HG03025 (cell line): ENCODE measurements around the gene LRFN3.
"Not testable (repeated sequence)": the region's sequence is repeated elsewhere in the genome, so short reads cannot be mapped to it uniquely, and the experiment has no call there.

Source experiments
- ATAC-seq: cut with Tn5 transposase; IDR thresholded peaks from one replicate; pipeline ENCODE4 v1.9.1; 2021; ENCODE audit warnings: mild to moderate bottlenecking, moderate library complexity; ENCODE audit not compliant: unreplicated experiment, low FRiP score

LRFN3 gene

GRCh38 chr19:35938282-35939224 lies 2.4 kb downstream of the LRFN3 start:
- ATAC-seq = no peak

GRCh38 chr19:35939307-35940077 lies 3.3 kb downstream of the LRFN3 start:
- ATAC-seq = no peak

GRCh38 chr19:35940078-35940775 lies 4.1 kb downstream of the LRFN3 start:
- ATAC-seq = no peak

GRCh38 chr19:35940839-35941238 lies 4.7 kb downstream of the LRFN3 start:
- no peak for ATAC-seq

GRCh38 chr19:35942235-35942634 lies 6.1 kb downstream of the LRFN3 start:
- ATAC-seq = no peak

- ATAC-seq = no peak
Measured at GRCh38 chr19:35943321-35944301, 7.4 kb downstream of the LRFN3 start.

- ATAC-seq = no peak
Measured at GRCh38 chr19:35944556-35944955, 8.4 kb downstream of the LRFN3 start.

GRCh38 chr19:35945121-35945790 lies 9.1 kb downstream of the LRFN3 start:
- ATAC-seq = no peak

- no peak for ATAC-seq
Measured at GRCh38 chr19:35946203-35946602, 10.0 kb downstream of the LRFN3 start.

- ATAC-seq = no peak
Measured at GRCh38 chr19:35949131-35949530, 13.0 kb downstream of the LRFN3 start.

- ATAC-seq = no peak
Measured at GRCh38 chr19:35955881-35956634, 19.9 kb downstream of the LRFN3 start.

GRCh38 chr19:35957411-35957810 lies 21.2 kb downstream of the LRFN3 start:
- not testable (repeated sequence) for ATAC-seq

- ATAC-seq = no peak
Measured at GRCh38 chr19:35958660-35959039, 22.5 kb downstream of the LRFN3 start.

GRCh38 chr19:35959040-35959967 lies 23.1 kb downstream of the LRFN3 start:
- no peak for ATAC-seq

GRCh38 chr19:35959968-35960320 lies 23.8 kb downstream of the LRFN3 start:
- ATAC-seq = no peak

- no peak for ATAC-seq
Measured at GRCh38 chr19:35960432-35960972, 24.3 kb downstream of the LRFN3 start.

GRCh38 chr19:35963514-35963913 lies 27.3 kb downstream of the LRFN3 start:
- no peak for ATAC-seq
